H9 (cell line): Measurements from ENCODE around the gene ATG2A. TPM values are rescaled to one million over a fixed set of nuclear protein-coding genes. Genes with fewer than 3 reads are reported as not detected.

ENCODE experiments used
- DNase-seq: peaks from one replicate; pipeline ENCODE4 v3.0.0-alpha.2; 2017
- H2AFZ ChIP-seq: one replicate; pipeline ENCODE4 v1.6.1; 2013; ENCODE audit warnings: mild to moderate bottlenecking, low read length, control low read depth, moderate library complexity
- H2AK5ac ChIP-seq: 2 replicates; pipeline ENCODE4 v1.6.1; 2013; ENCODE audit warnings: low read length, control low read depth, mixed read lengths; ENCODE audit not compliant: insufficient read length
- H2BK120ac ChIP-seq: one replicate; pipeline ENCODE4 v1.6.1; 2013; ENCODE audit warnings: low read depth, mild to moderate bottlenecking, low read length, control low read depth, inconsistent platforms; ENCODE audit not compliant: poor library complexity, severe bottlenecking
- H2BK12ac ChIP-seq: 2 replicates; pipeline ENCODE4 v1.6.1; 2013; ENCODE audit warnings: low read length, control low read depth, mixed read lengths, low read depth; ENCODE audit not compliant: insufficient read length
- H2BK15ac ChIP-seq: 2 replicates; pipeline ENCODE4 v1.6.1; 2013; ENCODE audit warnings: low read depth, low read length, control low read depth
- H2BK20ac ChIP-seq: one replicate; pipeline ENCODE4 v1.6.1; 2013; ENCODE audit warnings: low read depth, mild to moderate bottlenecking, low read length, control low read depth, inconsistent platforms; ENCODE audit not compliant: poor library complexity, severe bottlenecking
- H2BK5ac ChIP-seq: 2 replicates; pipeline ENCODE4 v1.6.1; 2013; ENCODE audit warnings: low read length, control low read depth, mixed read lengths; ENCODE audit not compliant: insufficient read length
- H3K14ac ChIP-seq: 2 replicates; pipeline ENCODE4 v1.6.1; 2013; ENCODE audit warnings: low read length, control low read depth; ENCODE audit not compliant: insufficient read depth
- H3K18ac ChIP-seq: 2 replicates; pipeline ENCODE4 v1.6.1; 2013; ENCODE audit warnings: low read depth, mild to moderate bottlenecking, mixed read lengths, low read length, control low read depth; ENCODE audit not compliant: insufficient read length
- H3K23ac ChIP-seq: 2 replicates; pipeline ENCODE4 v1.6.1; 2013; ENCODE audit warnings: low read length, control low read depth, mixed read lengths, low read depth; ENCODE audit not compliant: insufficient read length
- H3K23me2 ChIP-seq: 2 replicates; pipeline ENCODE4 v1.6.1; 2013; ENCODE audit warnings: low read depth, mild to moderate bottlenecking, mixed read lengths, low read length, control low read depth; ENCODE audit not compliant: insufficient read length, poor library complexity, severe bottlenecking
- H3K27ac ChIP-seq: 2 replicates; pipeline ENCODE4 v1.5.1; 2013; ENCODE audit warnings: low read length, control low read depth, mixed read lengths, low read depth; ENCODE audit not compliant: insufficient read length
- H3K27me3 ChIP-seq: 2 replicates; pipeline ENCODE4 v1.6.1; 2013; ENCODE audit warnings: low read length, control low read depth, inconsistent platforms; ENCODE audit not compliant: insufficient read depth
- H3K4ac ChIP-seq: 2 replicates; pipeline ENCODE4 v1.6.1; 2013; ENCODE audit warnings: low read depth, mild to moderate bottlenecking, control low read depth, inconsistent platforms, low read length, moderate library complexity
- H3K4me1 ChIP-seq: 2 replicates; pipeline ENCODE4 v1.6.1; 2013; ENCODE audit warnings: low read length, control low read depth, inconsistent platforms; ENCODE audit not compliant: insufficient read depth
- H3K4me2 ChIP-seq: 2 replicates; pipeline ENCODE4 v1.6.1; 2013; ENCODE audit warnings: low read length, control low read depth, mixed read lengths; ENCODE audit not compliant: insufficient read length, insufficient read depth
- H3K56ac ChIP-seq: 2 replicates; pipeline ENCODE4 v1.6.1; 2013; ENCODE audit warnings: low read depth, mild to moderate bottlenecking, mixed read lengths, low read length, control low read depth; ENCODE audit not compliant: insufficient read length
- H3K79me1 ChIP-seq: 2 replicates; pipeline ENCODE4 v1.6.1; 2013; ENCODE audit warnings: low read depth, mild to moderate bottlenecking, moderate library complexity, low read length, control low read depth, inconsistent platforms; ENCODE audit not compliant: insufficient read depth, poor library complexity, severe bottlenecking
- H3K79me2 ChIP-seq: 2 replicates; pipeline ENCODE4 v1.6.1; 2013; ENCODE audit warnings: low read length, control low read depth, inconsistent platforms; ENCODE audit not compliant: insufficient read depth
- H3K9ac ChIP-seq: 2 replicates; pipeline ENCODE4 v1.6.1; 2013; ENCODE audit warnings: low read length, control low read depth, mixed read lengths; ENCODE audit not compliant: insufficient read length; ENCODE audit errors: extremely low read depth
- H3K9me3 ChIP-seq: one replicate; pipeline ENCODE4 v1.6.1; 2013; ENCODE audit warnings: low read depth, low read length, inconsistent platforms; ENCODE audit not compliant: control insufficient read depth
- H3T11ph ChIP-seq: one replicate; pipeline ENCODE4 v1.6.1; 2013; ENCODE audit warnings: mild to moderate bottlenecking, low read length, control low read depth, inconsistent platforms
- H4K20me1 ChIP-seq: one replicate; pipeline ENCODE4 v1.6.1; 2013; ENCODE audit not compliant: control insufficient read depth, insufficient read length, insufficient read depth
- H4K5ac ChIP-seq: 2 replicates; pipeline ENCODE4 v1.6.1; 2013; ENCODE audit warnings: low read depth, mild to moderate bottlenecking, mixed read lengths, low read length, control low read depth; ENCODE audit not compliant: insufficient read length
- H4K8ac ChIP-seq: replicated peaks from 2 replicates; pipeline ENCODE4 v1.6.1; 2013; ENCODE audit warnings: low read length, control low read depth, mixed read lengths, low read depth; ENCODE audit not compliant: insufficient read length
- H4K91ac ChIP-seq: 2 replicates; pipeline ENCODE4 v1.6.1; 2013; ENCODE audit warnings: low read depth, mild to moderate bottlenecking, moderate library complexity, mixed read lengths, low read length, control low read depth; ENCODE audit not compliant: insufficient read length
- H3K27ac Mint-ChIP-seq, 3 experiments: 2 replicates in 2 of 3; 3 replicates in 1 of 3; pipeline ENCODE4 v1.8.0; 2020 to 2021; ENCODE audit warnings: mixed read lengths in 3 of 3, mild to moderate bottlenecking in 1 of 3, moderate library complexity in 1 of 3
- H3K27me3 Mint-ChIP-seq: 2 replicates; pipeline ENCODE4 v1.8.0; 2021; ENCODE audit warnings: low read depth, mild to moderate bottlenecking, moderate library complexity, mixed read lengths
- H3K36me3 Mint-ChIP-seq, 3 experiments: 2 replicates in 2 of 3; 3 replicates in 1 of 3; pipeline ENCODE4 v1.8.0; 2020 to 2021; ENCODE audit warnings: low read depth in 3 of 3, mixed read lengths in 3 of 3; ENCODE audit not compliant: insufficient read depth in 1 of 3
- H3K4me1 Mint-ChIP-seq, 2 experiments: 2 replicates each; pipeline ENCODE4 v1.8.0; 2020; ENCODE audit warnings: mixed read lengths in 2 of 2
- H3K4me3 Mint-ChIP-seq, 2 experiments: 2 replicates in 1 of 2; 3 replicates in 1 of 2; pipeline ENCODE4 v1.8.0; 2020 to 2021; ENCODE audit warnings: mild to moderate bottlenecking in 2 of 2, mixed read lengths in 2 of 2, moderate library complexity in 1 of 2
- H3K9me3 Mint-ChIP-seq, 2 experiments: 2 replicates in 1 of 2; 3 replicates in 1 of 2; pipeline ENCODE4 v1.8.0; 2020; ENCODE audit warnings: mild to moderate bottlenecking in 2 of 2, mixed read lengths in 2 of 2, moderate library complexity in 1 of 2
- CTCF ChIP-seq: fragments of 200-600 bp; sonication (generic); conservative IDR thresholded peaks from 3 replicates; pipeline ENCODE4 v1.8.0; 2021; ENCODE audit warnings: antibody characterized with exemption, mild to moderate bottlenecking
- WGBS: extraction: QIAGEN DNeasy Blood & Tissue Kit; methylation state at CpG from one replicate; pipeline ENCODE4 v1.1.7; 2013; ENCODE audit warnings: missing lambda C conversion rate, low lambda C conversion rate, mixed read lengths; ENCODE audit not compliant: insufficient read length; ENCODE audit errors: extremely low coverage; 5-methylcytosine and 5-hydroxymethylcytosine counted together
- total RNA-seq: library from RNA; stranded (reverse); gene quantifications from 2 replicates; pipeline ENCODE4 v1.2.1, GENCODE V29; 2021

Gene ATG2A
- total RNA-seq, 1 experiment from 2014 or later, result 21.3 TPM

- WGBS, result no CpG with 5 or more reads among the region's 8 CpGs
- H4K8ac ChIP-seq, result no peak overlapping the region
- H2AK5ac ChIP-seq, result no peak overlapping the region
- no peak overlapping the region for H3K23ac ChIP-seq
- no peak overlapping the region for H2BK120ac ChIP-seq
- H2BK15ac ChIP-seq, result no peak overlapping the region
- no peaks in the 10 kb centered on the region for H3K79me1 ChIP-seq
- no peak overlapping the region for H2BK20ac ChIP-seq
- no peak overlapping the region for H3K9ac ChIP-seq
- H3K4me2 ChIP-seq, result no peak overlapping the region
- Mint-ChIP-seq H3K4me3 (no peak overlapping the region; a peak in 1 of 5 replicates), H3K9me3 (no peaks in the 10 kb centered on the region), H3K36me3 (no peaks in the 10 kb centered on the region), H3K27me3 (no peaks in the 10 kb centered on the region), H3K27ac (no peak overlapping the region), H3K4me1 (peaks cover 21 to 29% of the 10 kb centered on the region in 2 experiments)
- H4K91ac ChIP-seq, result no peak overlapping the region
- no peak overlapping the region for H3K4ac ChIP-seq
- DNase-seq, result no peak
- no peak overlapping the region for H2BK12ac ChIP-seq
- no peak overlapping the region for H4K5ac ChIP-seq
- no peaks in the 10 kb centered on the region for H3K27me3 ChIP-seq
- no peaks in the 10 kb centered on the region for H3K9me3 ChIP-seq
- H2AFZ ChIP-seq, result no peak overlapping the region
- H3K23me2 ChIP-seq, result peaks cover 12% of the 10 kb centered on the region
- H3K18ac ChIP-seq, result no peak overlapping the region
- H3T11ph ChIP-seq, result no peak overlapping the region
- H3K27ac ChIP-seq, result no peak overlapping the region
- no peak overlapping the region for H3K14ac ChIP-seq
- H3K4me1 ChIP-seq, result no peaks in the 10 kb centered on the region
- no peaks in the 10 kb centered on the region for H4K20me1 ChIP-seq
- no peak overlapping the region for H2BK5ac ChIP-seq
- no peak overlapping the region for H3K56ac ChIP-seq
- no peak for TF ChIP-seq CTCF
- no peaks in the 10 kb centered on the region for H3K79me2 ChIP-seq
These were observed 2.6 kb upstream of the ATG2A start for GRCh38 chr11:64919627-64920026.
